Endothelial cell of umbilical vein (primary cell): Measurements from ENCODE around the gene TMEM151B. TPM values are rescaled to one million over a fixed set of nuclear protein-coding genes. Genes with fewer than 3 reads are reported as not detected.

Source experiments
- BruUV-seq: library from RNA; stranded (reverse); fragments of 400-500 nt; replicated peaks from 2 replicates; lab custom pipeline; 2021; lab: Mats Ljungman, UMichigan
- CTCF ChIA-PET: fragments of 300-600, 350-600 bp; sonication (Branson Sonifier 250); formaldehyde crosslinking; loops from one replicate; lab custom pipeline; 2021; ENCODE audit warnings: antibody characterized with exemption, inconsistent platforms; lab: Charles Lee
- POLR2A ChIA-PET: fragments of 300-600, 350-600 bp; sonication (Branson Sonifier 250); formaldehyde crosslinking; loops from one replicate; lab custom pipeline; 2021; ENCODE audit warnings: antibody characterized with exemption, inconsistent platforms; lab: Charles Lee
- DNase-seq: peaks from one replicate; pipeline ENCODE4 v3.0.0-alpha.2; 2011; ENCODE audit warnings: low read depth, low spot score
- FAIRE-seq: peaks from 2 replicates; lab custom pipeline; 2011; peaks lifted over from hg19 to GRCh38; lab: Jason Lieb, UNC
- H2AFZ ChIP-seq: 2 replicates; pipeline ENCODE4 v1.6.0; 2012; ENCODE audit warnings: low read depth, low read length, control low read depth, inconsistent platforms
- H3K27ac ChIP-seq: 2 replicates; pipeline ENCODE4 v1.5.1; 2011; ENCODE audit warnings: low read depth, mild to moderate bottlenecking, control low read depth, low read length, moderate library complexity; ENCODE audit not compliant: insufficient read depth
- H3K27me3 ChIP-seq, 2 experiments: 2 replicates each; pipeline versions ENCODE4 v1.6.0 to v1.6.1; 2011; ENCODE audit warnings: low read length in 2 of 2, mixed read lengths in 1 of 2; ENCODE audit not compliant: control insufficient read depth in 2 of 2, insufficient read depth in 2 of 2
- H3K36me3 ChIP-seq, 2 experiments: 2 replicates in 1 of 2; 3 replicates in 1 of 2; pipeline ENCODE4 v1.5.1; 2011; ENCODE audit warnings: low read length in 2 of 2, mild to moderate bottlenecking in 1 of 2, moderate library complexity in 1 of 2; ENCODE audit not compliant: control insufficient read depth in 2 of 2, insufficient read depth in 2 of 2; ENCODE audit errors: extremely low read depth in 1 of 2
- H3K4me1 ChIP-seq: 3 replicates; pipeline ENCODE4 v1.5.1; 2011; ENCODE audit warnings: mild to moderate bottlenecking, low read length; ENCODE audit not compliant: control insufficient read depth, insufficient read depth; ENCODE audit errors: extremely low read depth
- H3K4me2 ChIP-seq: 2 replicates; pipeline ENCODE4 v1.6.1; 2011; ENCODE audit warnings: low read length, control low read depth, mixed read lengths; ENCODE audit not compliant: insufficient read depth
- H3K4me3 ChIP-seq, 3 experiments: fragments of 200-600 bp in 1 of 3; sonication (generic), shearing (Covaris generic) in 1 of 3; replicated peaks in 1 of 3; 2 replicates each; pipeline ENCODE4 v1.5.1; 2011 to 2016; ENCODE audit warnings: control low read depth in 3 of 3, low read length in 3 of 3, mild to moderate bottlenecking in 2 of 3, inconsistent platforms in 1 of 3, low read depth in 1 of 3, moderate library complexity in 1 of 3; ENCODE audit not compliant: insufficient read depth in 1 of 3
- H3K79me2 ChIP-seq: 2 replicates; pipeline ENCODE4 v1.6.0; 2012; ENCODE audit warnings: low read length, inconsistent platforms; ENCODE audit not compliant: control insufficient read depth, insufficient read depth
- H3K9ac ChIP-seq: replicated peaks from 2 replicates; pipeline ENCODE3; 2011; ENCODE audit warnings: low read length, control low read depth; ENCODE audit not compliant: insufficient read depth; ENCODE audit errors: extremely low read depth
- H3K9me1 ChIP-seq: replicated peaks from 3 replicates; pipeline ENCODE4 v1.6.0; 2011; ENCODE audit warnings: mild to moderate bottlenecking, low read length; ENCODE audit not compliant: control insufficient read depth, insufficient read depth; ENCODE audit errors: extremely low read depth
- H3K9me3 ChIP-seq: replicated peaks from 2 replicates; pipeline ENCODE4 v1.5.1; 2012; ENCODE audit warnings: low read length, inconsistent platforms; ENCODE audit not compliant: control insufficient read depth, insufficient read depth
- H4K20me1 ChIP-seq: replicated peaks from 2 replicates; pipeline ENCODE3; 2011; ENCODE audit warnings: mild to moderate bottlenecking, low read length; ENCODE audit not compliant: control insufficient read depth, insufficient read depth; ENCODE audit errors: extremely low read depth
- CTCF ChIP-seq, 2 donors: IDR thresholded peaks; 1 replicate in 1 of 2; 2 replicates in 1 of 2; pipeline ENCODE4 v1.5.1; 2011; ENCODE audit warnings: low read length in 2 of 2, mild to moderate bottlenecking in 2 of 2, moderate library complexity in 2 of 2, control low read depth in 1 of 2, inconsistent platforms in 1 of 2, low read depth in 1 of 2; ENCODE audit not compliant: insufficient read depth in 1 of 2; ENCODE audit errors: extremely low read depth in 1 of 2
- EZH2 ChIP-seq: IDR thresholded peaks from 2 replicates; pipeline ENCODE4 v1.6.1; 2012; ENCODE audit warnings: borderline replicate concordance, low read depth, mild to moderate bottlenecking, moderate library complexity, low read length, inconsistent platforms; ENCODE audit not compliant: severe bottlenecking
- FOS ChIP-seq: IDR thresholded peaks from 2 replicates; pipeline ENCODE4 v1.6.1; 2011; ENCODE audit warnings: mild to moderate bottlenecking, low read length, moderate library complexity, borderline replicate concordance; ENCODE audit not compliant: insufficient read depth
- GATA2 ChIP-seq: IDR thresholded peaks from 2 replicates; pipeline ENCODE4 v1.7.0; 2011; ENCODE audit warnings: low read depth, mild to moderate bottlenecking, moderate library complexity, mixed read lengths, low read length; ENCODE audit not compliant: insufficient read length, insufficient read depth
- JUN ChIP-seq: IDR thresholded peaks from 2 replicates; pipeline ENCODE4 v1.6.1; 2011; ENCODE audit warnings: borderline replicate concordance, low read depth; ENCODE audit not compliant: insufficient read length, insufficient read depth
- MAX ChIP-seq: IDR thresholded peaks from 2 replicates; pipeline ENCODE4 v1.6.1; 2011; ENCODE audit not compliant: insufficient read depth, insufficient read length
- MYC ChIP-seq: IDR thresholded peaks from one replicate; pipeline ENCODE4 v1.6.1; 2011; ENCODE audit warnings: mild to moderate bottlenecking, low read depth, low read length
- POLR2A ChIP-seq: IDR thresholded peaks from 2 replicates; pipeline ENCODE4 v1.6.1; 2012; ENCODE audit warnings: low read depth, mild to moderate bottlenecking, control low read depth, low read length
- POLR2AphosphoS5 ChIP-seq: IDR thresholded peaks from 2 replicates; pipeline ENCODE4 v1.6.1; 2012; ENCODE audit warnings: low read depth, mild to moderate bottlenecking, control low read depth, low read length, moderate library complexity; ENCODE audit not compliant: insufficient read depth
- dilution Hi-C: fragments of 300-500 bp; cut with MboI; formaldehyde crosslinking; loops from one replicate; pipeline ENCODE4 v1.15.0; 2019; ENCODE audit warnings: low sequenced_read_pairs; ENCODE audit not compliant: extremely low pct_ligation_motif_present
- intact Hi-C: fragments of 100-400 bp; cut with micrococcal nuclease; formaldehyde crosslinking; loops from one replicate; pipeline ENCODE4 v1.10.0; 2022
- polyA plus RNA-seq, 4 experiments: library from polyadenylated mRNA; depleted of rRNA in 3 of 4; stranded (reverse) in 3 of 4; unstranded in 1 of 4; fragments of >200 nt; gene quantifications; 2 replicates each; pipeline versions ENCODE4 v1.2.1 to v1.2.3, GENCODE V29; 2011 to 2012; ENCODE audit warnings: missing spikeins in 1 of 4
- total RNA-seq: library from RNA; stranded (reverse); gene quantifications from 2 replicates; pipeline ENCODE4 v1.2.3, GENCODE V29; 2021

TMEM151B gene
- total and polyA plus RNA-seq, 2 donors (not counting 3 experiments of a cell fraction or from before 2014, with no cell fraction given), result 0.03 to 0.07 TPM

- dilution Hi-C loops, result no loop called here
- intact Hi-C loops, result no loop called here
- H2AFZ ChIP-seq, result no peak overlapping the region
- no peaks in the 10 kb centered on the region for H3K9me3 ChIP-seq
- no peak overlapping the region for H3K9ac ChIP-seq
- H3K9me1 ChIP-seq, result no peaks in the 10 kb centered on the region
- FAIRE-seq (no peak), DNase-seq (no peak)
- BruUV-seq, result no TSS peak
- peaks cover 6 to 20% of the 10 kb centered on the region in 2 experiments for H3K36me3 ChIP-seq
- POLR2A ChIA-PET, result interaction anchor here (1.2 kb wide), 1 partner anchor 20 kb away, joined by 4 read pairs; the partner anchor contains the start of gene HSP90AB1
- H3K4me3 ChIP-seq, result no peak overlapping the region
- no peak overlapping the region for H3K4me2 ChIP-seq
- H3K4me1 ChIP-seq, result peaks cover 31% of the 10 kb centered on the region
- H3K27ac ChIP-seq, result no peak overlapping the region
- CTCF ChIA-PET, result interaction anchor here (1.0 to 9.2 kb wide), 5 partner anchors 10 to 131 kb away, joined by 4 to 84 read pairs (median 4); no protein-coding TSS in a partner anchor
- TF ChIP-seq JUN (no peak), POLR2AphosphoS5 (no peak), EZH2 (no peak), MYC (no peak), MAX (no peak), POLR2A (no peak), GATA2 (no peak), FOS (no peak), CTCF (IDR thresholded peaks at IDR 0.05; ENCODE audit: extremely low read depth in 1 of 2, insufficient read depth in 1 of 2, low read depth in 1 of 2, low read length in 2 of 2) (no peak)
- H4K20me1 ChIP-seq, result no peaks in the 10 kb centered on the region
- no peaks in the 10 kb centered on the region for H3K27me3 ChIP-seq
- peaks cover 79% of the 10 kb centered on the region for H3K79me2 ChIP-seq
These were observed 43.0 kb upstream of the TMEM151B start for GRCh38 chr6:44227148-44227793.
